Measurements from ENCODE around the gene SMYD5. TPM values are rescaled to one million over a fixed set of nuclear protein-coding genes. Genes with fewer than 3 reads are reported as not detected.

SMYD5 gene
- total RNA-seq, 2 donors from 2014 or later = 12.6 to 16.2 TPM

DNA sequence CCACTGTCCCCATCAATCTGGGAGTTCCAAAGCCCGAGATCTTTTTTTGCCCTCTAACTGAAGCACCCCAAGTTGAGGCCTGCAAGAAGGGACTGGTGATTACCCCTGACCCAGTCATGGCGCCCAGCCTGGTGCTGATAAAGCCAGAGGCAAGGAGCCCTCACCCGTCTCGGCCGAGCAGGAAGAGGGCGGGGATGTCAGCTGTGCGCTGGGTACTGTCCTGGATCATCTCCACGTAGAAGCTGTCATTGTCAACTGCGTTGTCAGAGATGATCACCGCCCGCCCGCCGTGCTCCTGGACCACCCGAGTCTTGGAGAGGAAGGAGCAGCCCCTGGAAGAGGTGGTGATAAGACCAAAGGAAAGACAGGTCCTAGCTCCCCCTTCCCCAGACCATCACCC lies 14.6 kb downstream of the SMYD5 start:
- H3K27me3 ChIP-seq (replicated peaks; ENCODE audit: insufficient read depth) = no peaks in the 10 kb centered on the region
- peaks cover 4 to 8% of the 10 kb centered on the region in 2 donors for H3K4me1 ChIP-seq (ENCODE audit: control insufficient read depth in 1 of 2, low read depth in 2 of 2)
- no peak for ATAC-seq (ENCODE audit: insufficient number of reproducible peaks, low FRiP score, low read depth)
- no peaks in the 10 kb centered on the region for H3K9me3 ChIP-seq
- no peak for DNase-seq (ENCODE audit: low spot score)
- TF ChIP-seq CTCF (IDR thresholded peaks at IDR 0.05) = no peak
- no peak overlapping the region for H3K27ac ChIP-seq
- no peak overlapping the region for H3K4me3 ChIP-seq
- H3K36me3 ChIP-seq = peaks cover 14% of the 10 kb centered on the region

GRCh38 chr2:73232403-73233153 lies 18.5 kb downstream of the SMYD5 start:
- Histone ChIP-seq H3K27ac (peak overlapping the region; percentile 59 to 92), H3K4me1 (ENCODE audit: control insufficient read depth in 1 of 2, low read depth in 2 of 2) (peaks cover 8 to 34% of the 10 kb centered on the region in 2 donors), H3K9me3 (no peaks in the 10 kb centered on the region), H3K36me3 (peaks cover 7% of the 10 kb centered on the region), H3K27me3 (replicated peaks; ENCODE audit: insufficient read depth) (no peaks in the 10 kb centered on the region), H3K4me3 (peak overlapping the region; percentile 97)
- DNase-seq (ENCODE audit: low spot score) = no peak
- no peak for ATAC-seq (ENCODE audit: insufficient number of reproducible peaks, low FRiP score, low read depth)
- no peak for TF ChIP-seq CTCF (IDR thresholded peaks at IDR 0.05)

DNA sequence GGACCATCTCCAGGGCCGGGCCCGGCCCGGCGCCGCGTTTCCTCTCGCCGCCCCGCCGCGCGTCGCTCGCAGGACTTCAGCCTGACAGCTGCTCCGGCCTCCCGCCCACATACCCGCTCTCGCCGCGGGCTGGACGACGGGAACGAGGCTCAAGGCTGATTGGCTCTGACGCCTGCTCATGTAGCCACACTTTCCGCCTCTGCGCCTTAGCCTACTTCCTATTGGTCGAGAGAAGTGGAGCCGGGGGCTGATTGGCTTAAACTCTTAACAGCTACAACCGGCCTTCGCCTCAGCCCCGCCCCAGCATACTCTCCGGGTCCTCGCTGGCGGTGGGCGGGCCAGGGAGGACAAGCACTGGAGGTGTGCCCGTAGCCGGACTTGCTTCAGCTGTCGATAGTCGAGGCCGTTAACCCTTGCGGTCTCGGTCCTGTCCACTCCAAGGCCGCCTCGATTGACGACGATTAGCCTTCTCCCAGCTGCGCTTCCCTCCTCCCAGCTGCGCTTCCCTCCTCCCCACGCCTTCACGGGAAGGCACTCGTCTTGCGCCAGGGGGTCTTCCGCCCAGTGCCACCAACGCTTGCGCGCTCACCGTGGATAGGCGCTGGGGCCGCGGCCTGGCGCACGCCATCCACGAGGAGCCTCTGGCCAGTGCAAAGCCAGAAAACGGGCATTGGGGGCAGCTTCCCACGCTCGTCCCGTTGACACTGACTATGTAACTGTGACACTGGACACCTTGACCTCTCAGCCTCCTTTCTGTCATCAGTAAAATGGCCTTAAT lies 19.3 kb downstream of the SMYD5 start, which contains the start of gene PRADC1:
Gene PRADC1, minus strand, starts transcription at position 86 of the 778 bp plus-strand sequence. Its CDS starts 79 bp downstream, at position 7.
- Histone ChIP-seq H3K27ac (peak within 1 kb of the TSS; percentile 86 to 92), H3K36me3 (no peaks in the 10 kb centered on the region), H3K4me1 (ENCODE audit: control insufficient read depth in 1 of 2, low read depth in 2 of 2) (peaks cover 8 to 34% of the 10 kb centered on the region in 2 donors), H3K4me3 (peak within 1 kb of the TSS; percentile 97), H3K27me3 (replicated peaks; ENCODE audit: insufficient read depth) (no peaks in the 10 kb centered on the region), H3K9me3 (no peaks in the 10 kb centered on the region)
- ATAC-seq (ENCODE audit: insufficient number of reproducible peaks, low FRiP score, low read depth) = peak; percentile 99
- DNase-seq (ENCODE audit: low spot score) = peak; percentile 99
- TF ChIP-seq CTCF (IDR thresholded peaks at IDR 0.05) = no peak

GRCh38 chr2:73233932-73234832 lies 20.1 kb downstream of the SMYD5 start, which contains the start of gene CCT7:
CCT7 (plus strand) TSS chr2:73234308; CDS start chr2:73234379, 71 bp downstream.
- peak within 1 kb of the TSS; percentile 97 for H3K4me3 ChIP-seq
- no peaks in the 10 kb centered on the region for H3K27me3 ChIP-seq (replicated peaks; ENCODE audit: insufficient read depth)
- no peaks in the 10 kb centered on the region for H3K36me3 ChIP-seq
- peak within 1 kb of the TSS; percentile 86 to 92 for H3K27ac ChIP-seq
- DNase-seq (ENCODE audit: low spot score) = peak; percentile 76
- peaks cover 8 to 34% of the 10 kb centered on the region in 2 donors for H3K4me1 ChIP-seq (ENCODE audit: control insufficient read depth in 1 of 2, low read depth in 2 of 2)
- peak; percentile 44 for ATAC-seq (ENCODE audit: insufficient number of reproducible peaks, low FRiP score, low read depth)
- H3K9me3 ChIP-seq = no peaks in the 10 kb centered on the region
- TF ChIP-seq CTCF (IDR thresholded peaks at IDR 0.05) = no peak

Data from thoracic aorta (tissue), 2 donors.